ENCODE data around the gene CDH26.

- TF ChIP-seq, protein P1, sequence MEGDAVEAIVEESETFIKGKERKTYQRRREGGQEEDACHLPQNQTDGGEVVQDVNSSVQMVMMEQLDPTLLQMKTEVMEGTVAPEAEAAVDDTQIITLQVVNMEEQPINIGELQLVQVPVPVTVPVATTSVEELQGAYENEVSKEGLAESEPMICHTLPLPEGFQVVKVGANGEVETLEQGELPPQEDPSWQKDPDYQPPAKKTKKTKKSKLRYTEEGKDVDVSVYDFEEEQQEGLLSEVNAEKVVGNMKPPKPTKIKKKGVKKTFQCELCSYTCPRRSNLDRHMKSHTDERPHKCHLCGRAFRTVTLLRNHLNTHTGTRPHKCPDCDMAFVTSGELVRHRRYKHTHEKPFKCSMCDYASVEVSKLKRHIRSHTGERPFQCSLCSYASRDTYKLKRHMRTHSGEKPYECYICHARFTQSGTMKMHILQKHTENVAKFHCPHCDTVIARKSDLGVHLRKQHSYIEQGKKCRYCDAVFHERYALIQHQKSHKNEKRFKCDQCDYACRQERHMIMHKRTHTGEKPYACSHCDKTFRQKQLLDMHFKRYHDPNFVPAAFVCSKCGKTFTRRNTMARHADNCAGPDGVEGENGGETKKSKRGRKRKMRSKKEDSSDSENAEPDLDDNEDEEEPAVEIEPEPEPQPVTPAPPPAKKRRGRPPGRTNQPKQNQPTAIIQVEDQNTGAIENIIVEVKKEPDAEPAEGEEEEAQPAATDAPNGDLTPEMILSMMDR (optimal IDR thresholded peaks at IDR 0.05 in 1 of 3, IDR thresholded peaks at IDR 0.05 in 1 of 3, conservative IDR thresholded peaks at IDR 0.05 in 1 of 3; ENCODE audit: extremely low read depth in 1 of 3, insufficient read depth in 2 of 3, low read length in 3 of 3): no peak
- TF ChIP-seq EZH2 (IDR thresholded peaks at IDR 0.05; ENCODE audit: low read length): no peak
Measured at GRCh38 chr20:60024801-60025200, 66.6 kb downstream of the CDH26 start.

All from keratinocyte (primary cell).